Mesodermal cell (in vitro differentiated cells): ENCODE data around the gene ATP6V0B.

Experiments used
- H3K27ac ChIP-seq: 2 replicates; pipeline ENCODE4 v1.7.0; 2013; ENCODE audit warnings: mild to moderate bottlenecking, low read depth, low read length, moderate library complexity; ENCODE audit not compliant: severe bottlenecking
- H3K36me3 ChIP-seq: 2 replicates; pipeline ENCODE4 v1.7.1; 2013; ENCODE audit warnings: mild to moderate bottlenecking, low read length, moderate library complexity; ENCODE audit not compliant: control insufficient read depth, insufficient read depth
- H3K4me1 ChIP-seq: one replicate; pipeline ENCODE4 v1.7.1; 2013; ENCODE audit warnings: mild to moderate bottlenecking, low read length; ENCODE audit not compliant: insufficient read depth, control insufficient read depth, poor library complexity, severe bottlenecking
- H3K4me3 ChIP-seq: 2 replicates; pipeline ENCODE4 v1.7.0; 2013; ENCODE audit warnings: low read length, control low read depth, mild to moderate bottlenecking; ENCODE audit not compliant: insufficient read depth, poor library complexity, severe bottlenecking; ENCODE audit errors: extremely low read depth
- H3K9me3 ChIP-seq: 2 replicates; pipeline ENCODE4 v1.7.1; 2013; ENCODE audit warnings: mild to moderate bottlenecking, low read length, moderate library complexity; ENCODE audit not compliant: control insufficient read depth
- WGBS, 2 experiments: methylation state at CpG; one replicate each; pipeline ENCODE4 v1.1.5; 2013; ENCODE audit warnings: missing lambda C conversion rate in 2 of 2; ENCODE audit not compliant: insufficient coverage in 2 of 2; 5-methylcytosine and 5-hydroxymethylcytosine counted together

Gene ATP6V0B

GRCh38 chr1:43986712-43987111 lies 12.0 kb downstream of the ATP6V0B start:
- no peaks in the 10 kb centered on the region for H3K9me3 ChIP-seq
- no peak overlapping the region for H3K27ac ChIP-seq
- no peak overlapping the region for H3K4me3 ChIP-seq
- peaks cover 24% of the 10 kb centered on the region for H3K4me1 ChIP-seq
- 85 to 87% methylated on average over 5 to 6 of the region's 6 CpGs for WGBS, 2 experiments
- H3K36me3 ChIP-seq, result peaks cover 49% of the 10 kb centered on the region

GRCh38 chr1:43987159-43987902 lies 12.6 kb downstream of the ATP6V0B start:
- no peak overlapping the region for H3K4me3 ChIP-seq
- H3K36me3 ChIP-seq, result peaks cover 43% of the 10 kb centered on the region
- WGBS, 2 experiments, result 92 to 95% methylated on average over 4 to 6 of the region's 6 CpGs
- peak overlapping the region; percentile 29 for H3K27ac ChIP-seq
- no peaks in the 10 kb centered on the region for H3K9me3 ChIP-seq
- H3K4me1 ChIP-seq, result peaks cover 24% of the 10 kb centered on the region

GRCh38 chr1:43990271-43991199 lies 15.8 kb downstream of the ATP6V0B start:
- H3K4me3 ChIP-seq, result peak overlapping the region; percentile 59
- peaks cover 12% of the 10 kb centered on the region for H3K36me3 ChIP-seq
- H3K27ac ChIP-seq, result peak overlapping the region; percentile 45
- no peaks in the 10 kb centered on the region for H3K9me3 ChIP-seq
- 81 to 86% methylated on average over 16 of the region's 19 CpGs for WGBS, 2 experiments
- peaks cover 24% of the 10 kb centered on the region for H3K4me1 ChIP-seq

GRCh38 chr1:43991200-43991475 lies 16.4 kb downstream of the ATP6V0B start:
- Histone ChIP-seq H3K27ac (peak overlapping the region; percentile 45), H3K9me3 (no peaks in the 10 kb centered on the region), H3K4me3 (peak overlapping the region; percentile 59), H3K36me3 (peaks cover 6% of the 10 kb centered on the region), H3K4me1 (peaks cover 18% of the 10 kb centered on the region)
- WGBS, 2 experiments, result 4 to 8% methylated on average over 8 to 10 of the region's 10 CpGs

GRCh38 chr1:43991476-43992231 lies 16.9 kb downstream of the ATP6V0B start, which contains the start of gene CCDC24:
CCDC24 (plus strand) TSS chr1:43991599; CDS start chr1:43991879, 280 bp downstream.
- H3K36me3 ChIP-seq, result peaks cover under 1% of the 10 kb centered on the region
- peak within 1 kb of the TSS; percentile 59 for H3K4me3 ChIP-seq
- peak within 1 kb of the TSS; percentile 45 for H3K27ac ChIP-seq
- 1% methylated on average over 40 to 60 of the region's 66 CpGs for WGBS, 2 experiments
- H3K9me3 ChIP-seq, result no peaks in the 10 kb centered on the region
- H3K4me1 ChIP-seq, result peaks cover 16% of the 10 kb centered on the region

GRCh38 chr1:43992232-43992995 lies 17.7 kb downstream of the ATP6V0B start:
- H3K4me1 ChIP-seq, result peaks cover 12% of the 10 kb centered on the region
- no peaks in the 10 kb centered on the region for H3K36me3 ChIP-seq
- H3K9me3 ChIP-seq, result no peaks in the 10 kb centered on the region
- H3K27ac ChIP-seq, result no peak overlapping the region
- peak overlapping the region; percentile 59 for H3K4me3 ChIP-seq
- WGBS, 2 experiments, result 55 to 61% methylated on average over 11 of the region's 11 CpGs

GRCh38 chr1:43993206-43993914 lies 18.6 kb downstream of the ATP6V0B start:
- Histone ChIP-seq H3K4me1 (peaks cover 15% of the 10 kb centered on the region), H3K27ac (no peak overlapping the region), H3K36me3 (no peaks in the 10 kb centered on the region), H3K4me3 (no peak overlapping the region), H3K9me3 (no peaks in the 10 kb centered on the region)
- 93 to 96% methylated on average over 7 to 8 of the region's 9 CpGs for WGBS, 2 experiments

GRCh38 chr1:43994071-43994470 lies 19.3 kb downstream of the ATP6V0B start:
- no peak overlapping the region for H3K27ac ChIP-seq
- H3K4me1 ChIP-seq, result peaks cover 15% of the 10 kb centered on the region
- no peaks in the 10 kb centered on the region for H3K9me3 ChIP-seq
- H3K36me3 ChIP-seq, result no peaks in the 10 kb centered on the region
- no peak overlapping the region for H3K4me3 ChIP-seq
- 89 to 100% methylated on average over 4 of the region's 7 CpGs for WGBS, 2 experiments

- peaks cover 15% of the 10 kb centered on the region for H3K4me1 ChIP-seq
- no peak overlapping the region for H3K4me3 ChIP-seq
- peaks cover 8% of the 10 kb centered on the region for H3K36me3 ChIP-seq
- no peak overlapping the region for H3K27ac ChIP-seq
- H3K9me3 ChIP-seq, result no peaks in the 10 kb centered on the region
- WGBS, 2 experiments, result 69 to 76% methylated on average over 9 to 10 of the region's 15 CpGs
Measured at GRCh38 chr1:43994794-43995790, 20.3 kb downstream of the ATP6V0B start.
